BJ (cell line): ENCODE data around the gene PPP4C. TPM values are rescaled to one million over a fixed set of nuclear protein-coding genes. Genes with fewer than 3 reads are reported as not detected.

Experiments used
- CTCF ChIA-PET: fragments of 350-600 bp; formaldehyde crosslinking; extraction: SDS; loops from one replicate; lab custom pipeline; 2021; ENCODE audit warnings: antibody characterized with exemption, inconsistent platforms; lab: Yijun Ruan, JAX
- POLR2A ChIA-PET: fragments of 300-600 bp; sonication (Branson Sonifier 250); formaldehyde crosslinking; extraction: SDS; loops from one replicate; lab custom pipeline; 2021; ENCODE audit warnings: antibody characterized with exemption; lab: Charles Lee
- DNase-seq: peaks from one replicate; pipeline ENCODE4 v3.0.0-alpha.2; 2011; ENCODE audit warnings: low read depth
- H3K27me3 ChIP-seq: 2 replicates; pipeline ENCODE4 v1.6.0; 2011; ENCODE audit warnings: low read length; ENCODE audit not compliant: control insufficient read depth, insufficient read depth
- H3K36me3 ChIP-seq: 2 replicates; pipeline ENCODE4 v1.5.1; 2011; ENCODE audit warnings: low read length; ENCODE audit not compliant: control insufficient read depth, insufficient read depth
- H3K4me3 ChIP-seq: 2 replicates; pipeline ENCODE4 v1.5.1; 2011; ENCODE audit warnings: low read depth, mild to moderate bottlenecking, control low read depth, low read length
- polyA plus RNA-seq: library from polyadenylated mRNA; depleted of rRNA; stranded (reverse); fragments of >200 nt; gene quantifications from 2 replicates; pipeline ENCODE4 v1.2.3, GENCODE V29; 2011
- TF ChIP-seq, protein P1 (sequence below): IDR thresholded peaks from 2 replicates; pipeline ENCODE4 v1.5.1; 2011; ENCODE audit warnings: low read depth, mild to moderate bottlenecking, control low read depth, inconsistent platforms, low read length, moderate library complexity; ENCODE audit not compliant: insufficient read depth

Gene PPP4C
- polyA plus RNA-seq, 1 experiment: 209 TPM

DNA sequence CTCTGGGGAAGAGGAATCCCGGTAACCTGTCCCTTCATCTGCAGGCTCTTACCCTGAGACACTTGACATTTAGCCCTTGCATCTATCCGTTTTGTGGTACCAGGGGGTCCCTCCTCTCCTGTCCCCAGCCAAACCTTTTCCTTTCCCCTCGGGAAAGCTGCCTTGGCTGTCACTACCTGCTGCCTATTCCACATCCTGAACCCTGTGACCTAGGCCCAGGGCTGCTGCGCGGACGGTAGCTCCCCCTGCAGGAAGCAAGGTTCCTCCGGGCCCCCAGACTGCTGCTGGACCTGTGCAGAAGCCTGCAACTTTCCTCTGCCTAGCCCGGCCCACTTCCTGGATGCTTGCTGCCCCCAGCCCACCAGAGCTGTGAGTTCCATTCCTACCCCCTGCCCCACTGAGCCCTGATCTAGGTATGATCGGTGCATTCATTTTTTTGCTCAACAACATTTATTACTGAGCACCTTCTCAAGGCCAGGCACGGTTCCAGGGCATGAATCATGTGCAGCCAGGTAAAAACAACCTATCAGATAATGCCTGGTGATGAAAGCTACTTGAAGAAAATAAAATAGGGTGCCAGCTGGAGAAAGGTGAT lies 20.7 kb upstream of the PPP4C start:
- H3K27me3 ChIP-seq: no peaks in the 10 kb centered on the region
- H3K36me3 ChIP-seq: peaks cover 3% of the 10 kb centered on the region
- TF ChIP-seq, protein P1, sequence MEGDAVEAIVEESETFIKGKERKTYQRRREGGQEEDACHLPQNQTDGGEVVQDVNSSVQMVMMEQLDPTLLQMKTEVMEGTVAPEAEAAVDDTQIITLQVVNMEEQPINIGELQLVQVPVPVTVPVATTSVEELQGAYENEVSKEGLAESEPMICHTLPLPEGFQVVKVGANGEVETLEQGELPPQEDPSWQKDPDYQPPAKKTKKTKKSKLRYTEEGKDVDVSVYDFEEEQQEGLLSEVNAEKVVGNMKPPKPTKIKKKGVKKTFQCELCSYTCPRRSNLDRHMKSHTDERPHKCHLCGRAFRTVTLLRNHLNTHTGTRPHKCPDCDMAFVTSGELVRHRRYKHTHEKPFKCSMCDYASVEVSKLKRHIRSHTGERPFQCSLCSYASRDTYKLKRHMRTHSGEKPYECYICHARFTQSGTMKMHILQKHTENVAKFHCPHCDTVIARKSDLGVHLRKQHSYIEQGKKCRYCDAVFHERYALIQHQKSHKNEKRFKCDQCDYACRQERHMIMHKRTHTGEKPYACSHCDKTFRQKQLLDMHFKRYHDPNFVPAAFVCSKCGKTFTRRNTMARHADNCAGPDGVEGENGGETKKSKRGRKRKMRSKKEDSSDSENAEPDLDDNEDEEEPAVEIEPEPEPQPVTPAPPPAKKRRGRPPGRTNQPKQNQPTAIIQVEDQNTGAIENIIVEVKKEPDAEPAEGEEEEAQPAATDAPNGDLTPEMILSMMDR: peak; percentile 70
- ChIA-PET CTCF (interaction anchor here (0.7 to 1.7 kb wide), 9 partner anchors 8 to 248 kb away, joined by 3 to 9 read pairs (median 4); partner anchors contain the start of gene TBX6), POLR2A (no interaction called here)
- H3K4me3 ChIP-seq: no peak overlapping the region
- no peak for DNase-seq

DNA sequence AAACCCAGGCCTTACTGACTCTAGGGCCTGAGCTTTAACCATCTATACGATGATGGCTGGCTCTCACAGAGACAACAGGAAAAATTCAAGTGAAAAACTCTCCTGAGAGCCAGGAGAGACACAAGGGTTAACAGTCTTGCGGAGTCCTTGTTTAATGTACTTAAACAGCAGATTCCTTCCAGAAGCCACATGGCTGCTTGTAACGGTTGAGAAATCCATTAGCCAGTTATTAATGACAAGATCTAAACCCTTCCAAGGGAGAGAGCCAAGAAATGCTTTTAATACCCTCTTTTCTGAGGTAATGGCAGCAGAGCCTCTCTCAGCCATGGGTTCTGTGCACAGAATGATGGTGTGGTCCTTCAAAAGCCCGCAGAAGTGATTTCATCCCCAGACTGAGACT lies 15.4 kb upstream of the PPP4C start:
- no peak overlapping the region for H3K4me3 ChIP-seq
- no peaks in the 10 kb centered on the region for H3K27me3 ChIP-seq
- POLR2A ChIA-PET: no interaction called here
- CTCF ChIA-PET: interaction anchor here (1.8 kb wide), 1 partner anchor 29 kb away, joined by 5 read pairs; the partner anchor contains the start of gene TLCD3B
- DNase-seq: no peak
- H3K36me3 ChIP-seq: peaks cover 6% of the 10 kb centered on the region
- TF ChIP-seq, protein P1: no peak

DNA sequence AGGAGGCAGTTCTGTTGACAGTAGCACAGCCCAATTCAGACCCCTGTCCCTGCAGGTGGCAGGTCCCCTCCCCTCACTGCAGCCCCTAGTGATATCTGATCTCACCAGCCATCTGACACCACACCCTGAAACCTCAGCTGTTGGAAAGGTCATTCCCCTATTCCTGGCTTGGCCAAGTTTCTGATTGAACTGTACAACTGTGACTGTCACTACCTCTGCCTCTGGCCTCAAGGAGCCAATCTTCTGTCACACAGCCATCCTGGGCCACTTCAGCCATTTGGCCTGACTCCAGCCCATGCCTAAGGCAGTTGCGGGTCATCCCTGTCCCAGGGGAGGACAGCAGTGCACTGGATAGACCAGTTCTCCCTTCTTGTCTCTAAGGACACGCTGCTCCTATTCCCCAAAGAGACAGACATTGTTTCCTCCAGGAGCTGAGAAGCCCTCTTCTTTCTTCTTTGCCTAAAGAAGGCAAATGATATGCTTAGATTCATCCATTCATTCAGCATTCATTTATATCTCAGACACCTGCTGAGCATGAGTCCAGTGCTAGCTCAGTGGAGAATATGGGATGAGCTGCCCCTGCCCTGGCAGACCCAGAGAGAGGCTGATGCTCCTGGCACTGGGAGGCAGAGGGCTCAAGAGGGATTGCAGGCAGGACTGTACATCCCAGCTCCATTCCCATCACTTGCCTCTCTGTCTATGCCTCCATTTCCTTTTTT lies 14.8 kb upstream of the PPP4C start:
- CTCF ChIA-PET: interaction anchor here (1.8 kb wide), 1 partner anchor 30 kb away, joined by 5 read pairs; the partner anchor contains the start of gene TLCD3B
- TF ChIP-seq, protein P1: no peak

DNA sequence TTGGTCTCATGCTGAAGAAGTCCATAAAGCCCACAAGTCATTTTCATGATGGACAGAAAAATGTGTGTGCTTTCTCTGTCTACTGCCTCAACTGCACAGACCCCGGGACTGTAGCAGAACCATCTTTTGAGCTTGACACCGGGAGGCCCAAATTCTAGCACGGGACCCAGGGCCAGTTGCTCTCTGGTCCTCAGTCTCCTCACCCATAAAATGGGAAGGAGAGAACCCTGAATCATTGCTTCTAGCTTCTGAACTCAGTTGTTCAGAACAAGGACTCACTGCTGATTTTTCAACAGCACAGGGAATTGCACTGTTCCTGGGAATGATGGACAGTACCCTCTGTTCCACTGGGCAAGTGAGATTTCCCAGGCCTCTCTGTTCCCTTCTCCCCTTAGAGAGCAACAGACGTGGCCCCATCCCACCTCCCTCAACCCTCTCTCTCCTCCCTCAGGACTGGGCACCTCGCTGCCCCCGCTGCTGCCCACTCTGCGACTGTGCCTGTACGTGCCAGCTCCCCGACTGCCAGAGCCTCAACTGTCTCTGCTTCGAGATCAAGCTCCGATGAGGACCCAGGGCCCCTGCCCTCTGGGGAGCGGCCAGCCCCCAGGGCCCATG lies 12.4 kb upstream of the PPP4C start:
- peaks cover 16% of the 10 kb centered on the region for H3K36me3 ChIP-seq
- TF ChIP-seq, protein P1: no peak
- H3K4me3 ChIP-seq: peak overlapping the region; percentile 62; the same call in 1 of the 2 replicates
- H3K27me3 ChIP-seq: no peaks in the 10 kb centered on the region
- CTCF ChIA-PET: interaction anchor here (1.3 to 1.7 kb wide), 3 partner anchors 8 to 49 kb away, joined by 4 to 8 read pairs (median 4); partner anchors contain the start of gene TLCD3B
- no peak for DNase-seq
- POLR2A ChIA-PET: no interaction called here

More for the DNA sequence above, 14.8 kb upstream of the PPP4C start:
- POLR2A ChIA-PET: no interaction called here
- Histone ChIP-seq H3K4me3 (no peak overlapping the region), H3K27me3 (no peaks in the 10 kb centered on the region), H3K36me3 (peaks cover 6% of the 10 kb centered on the region)
- no peak for DNase-seq
